H4 (cell line): ENCODE data around the gene MIPOL1. TPM values are rescaled to one million over a fixed set of nuclear protein-coding genes. Genes with fewer than 3 reads are reported as not detected.
A peak's percentile ranks its signal among the peaks of the same experiment; 100 is the strongest.
"Not testable (repeated sequence)": the region's sequence is repeated elsewhere in the genome, so short reads cannot be mapped to it uniquely, and the experiment has no call there.

Experiments
- DNase-seq: peaks from one replicate; pipeline ENCODE4 v3.0.0-alpha.2; 2015; ENCODE audit warnings: low spot score
- total RNA-seq: library from RNA; depleted of rRNA; stranded (reverse); fragments of >200 nt; shearing (Covaris generic); gene quantifications from 2 replicates; pipeline ENCODE4 v1.2.3, GENCODE V29; 2014

The MIPOL1 gene
- total RNA-seq, 1 experiment from 2014 or later, result 0.06 TPM

DNA sequence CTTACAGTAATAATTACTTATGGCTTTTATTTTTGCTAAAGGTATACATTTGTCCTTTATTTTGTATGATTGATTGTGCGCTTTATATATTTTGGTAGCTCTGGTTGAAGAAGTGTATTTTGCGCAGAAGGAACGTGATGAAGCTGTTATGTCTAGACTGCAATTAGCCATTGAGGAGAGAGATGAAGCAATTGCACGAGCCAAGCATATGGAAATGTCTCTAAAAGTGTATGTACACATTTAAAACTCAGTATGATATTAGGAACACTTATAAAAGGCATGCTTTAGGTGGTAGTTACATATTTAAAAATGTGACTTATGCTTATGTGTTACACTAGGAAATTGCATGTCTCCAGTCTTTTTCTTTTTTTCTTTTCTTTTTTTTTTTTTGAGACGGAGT, 87.5 kb downstream of the MIPOL1 start:
- no peak for DNase-seq

GRCh38 chr14:37289688-37290087, 92.0 kb downstream of the MIPOL1 start:
- DNase-seq, result no peak

DNA sequence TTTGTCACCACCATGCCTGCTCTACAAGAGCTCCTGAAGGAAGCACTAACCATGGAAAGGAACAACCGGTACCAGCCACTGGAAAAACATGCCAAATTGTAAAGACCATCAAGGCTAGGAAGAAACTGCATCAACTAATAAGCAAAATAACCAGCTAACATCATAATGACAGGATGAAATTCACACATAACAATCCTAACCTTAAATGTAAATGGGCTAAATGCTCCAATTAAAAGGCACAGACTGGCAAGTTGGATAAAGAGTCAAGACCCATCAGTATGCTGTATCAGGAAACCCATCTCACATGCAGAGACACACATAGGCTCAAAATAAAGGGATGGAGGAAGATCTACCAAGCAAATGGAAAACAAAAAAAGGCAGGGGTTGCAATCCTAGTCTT, 97.5 kb downstream of the MIPOL1 start:
- DNase-seq, result not testable (repeated sequence)

DNA sequence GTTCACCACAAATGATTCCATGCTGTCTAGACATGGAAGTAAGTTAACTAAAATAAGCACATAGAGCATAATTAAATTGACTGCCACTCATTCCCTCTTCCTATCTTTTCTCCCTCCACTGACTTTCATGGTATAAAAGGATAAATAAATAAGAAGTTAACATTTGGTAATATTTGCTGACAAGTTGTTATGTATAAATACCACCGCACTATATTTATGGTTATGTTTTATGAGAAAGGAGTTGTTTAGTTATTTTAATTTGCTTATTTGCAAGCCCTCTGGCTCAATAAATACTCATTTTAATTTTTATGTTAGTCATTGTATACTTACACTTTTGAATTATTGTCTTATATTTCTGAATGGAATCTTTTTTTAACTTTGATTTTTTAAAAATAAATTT, 113.5 kb downstream of the MIPOL1 start:
- DNase-seq, result no peak

GRCh38 chr14:37318938-37319337, 121.2 kb downstream of the MIPOL1 start:
- no peak for DNase-seq

- no peak for DNase-seq
Observed at GRCh38 chr14:37320106-37320505, 122.4 kb downstream of the MIPOL1 start.

DNA sequence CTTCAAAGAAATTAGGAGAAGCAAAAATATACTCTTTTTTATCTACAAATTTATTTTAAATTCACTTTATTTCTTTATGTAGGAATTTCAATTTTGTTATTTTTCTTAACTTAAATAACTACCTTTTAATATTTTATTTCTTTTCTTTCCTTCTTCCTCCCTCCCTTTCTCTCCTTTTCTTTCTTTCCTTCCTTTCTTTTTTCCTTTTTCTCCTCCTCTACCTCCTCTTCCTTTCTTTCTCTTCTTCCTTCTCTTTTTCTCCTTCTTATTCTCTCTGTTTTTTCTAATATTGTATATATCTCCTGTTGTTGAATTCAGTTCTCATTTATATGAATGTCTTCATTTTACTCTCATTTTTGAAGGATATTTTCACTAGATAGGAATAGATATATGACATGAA, 127.6 kb downstream of the MIPOL1 start:
- DNase-seq, result no peak

DNA sequence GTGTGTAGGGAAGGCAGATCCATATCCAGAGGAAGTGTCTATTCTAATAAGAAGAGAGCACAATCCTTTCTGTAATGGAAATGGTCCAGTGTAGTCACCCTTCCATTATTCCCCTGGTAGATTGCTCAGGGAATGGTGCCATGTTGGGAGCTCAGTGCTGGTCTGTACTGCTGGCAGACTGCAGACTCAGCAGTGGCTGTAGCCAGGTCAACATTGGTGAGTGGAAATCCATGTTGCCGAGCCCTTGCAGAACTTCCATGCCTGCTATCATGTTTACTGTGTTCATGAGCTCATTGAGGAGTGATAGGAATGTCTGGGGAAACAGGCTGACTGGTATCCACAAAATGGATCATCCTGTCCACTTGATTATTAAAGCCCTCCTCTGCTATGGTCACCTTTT, 128.7 kb downstream of the MIPOL1 start:
- DNase-seq, result no peak

- DNase-seq, result not testable (repeated sequence)
Observed at GRCh38 chr14:37327933-37328332, 130.2 kb downstream of the MIPOL1 start.

DNA sequence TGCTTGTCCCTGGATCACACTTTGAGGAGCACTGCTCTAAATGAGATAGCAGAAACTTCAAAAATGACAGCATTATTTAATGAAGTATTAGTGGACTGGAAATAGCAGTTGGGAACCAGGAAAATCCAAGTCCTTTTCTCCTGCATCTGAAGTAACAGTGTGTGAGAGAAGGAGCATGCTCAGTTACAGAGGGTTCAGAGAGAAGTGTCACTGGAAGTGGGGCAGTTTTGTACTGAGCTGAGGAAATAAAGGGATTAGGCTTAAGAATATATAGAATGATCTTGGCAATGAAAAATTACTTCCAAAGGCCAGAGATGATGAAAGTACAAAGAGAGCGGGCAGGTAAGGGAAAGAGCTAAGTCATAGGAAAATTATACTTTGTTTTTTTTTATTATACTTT, 130.9 kb downstream of the MIPOL1 start:
- DNase-seq, result no peak

GRCh38 chr14:37329189-37330001, 131.7 kb downstream of the MIPOL1 start:
- DNase-seq, result no peak

DNA sequence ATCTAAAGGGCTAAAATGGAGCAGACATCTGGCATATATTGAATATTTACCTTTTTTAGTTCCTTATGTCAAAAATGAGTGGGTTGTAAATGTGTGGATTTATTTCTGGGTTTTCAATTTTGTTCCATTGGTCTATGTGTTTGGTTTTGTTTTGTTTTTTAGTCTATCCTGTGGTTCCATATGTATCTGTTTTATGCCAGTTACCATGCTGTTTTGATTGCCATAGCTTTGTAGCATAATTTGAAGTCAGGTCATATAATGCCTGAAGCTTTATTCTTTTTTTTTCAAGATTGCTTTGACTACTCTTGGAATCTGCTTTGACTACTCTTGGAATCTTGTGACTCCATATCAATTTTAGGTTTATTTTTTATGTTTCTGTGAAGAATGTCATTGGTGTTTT, 133.2 kb downstream of the MIPOL1 start:
- no peak for DNase-seq

DNA sequence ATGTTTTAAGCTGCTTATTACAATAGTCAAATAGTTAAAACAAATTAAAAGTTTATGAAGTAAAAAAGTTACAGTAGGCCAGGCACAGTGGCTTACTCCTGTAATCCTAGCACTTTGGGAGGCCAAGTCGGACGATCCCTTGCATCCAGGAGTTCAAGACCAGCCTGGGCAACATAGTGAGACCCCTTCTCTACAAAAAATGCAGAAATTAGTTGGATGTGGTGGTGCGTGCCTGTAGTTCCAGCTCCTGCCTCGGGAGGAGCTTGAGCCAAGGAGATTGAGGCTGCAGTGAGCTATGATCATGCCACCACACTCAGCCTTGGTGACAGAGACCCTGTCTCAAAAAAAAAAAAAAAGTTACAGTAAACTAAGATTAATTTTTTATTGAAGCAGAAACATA, 142.6 kb downstream of the MIPOL1 start:
- DNase-seq, result no peak

GRCh38 chr14:37343307-37344094, 145.8 kb downstream of the MIPOL1 start:
- DNase-seq, result no peak

DNA sequence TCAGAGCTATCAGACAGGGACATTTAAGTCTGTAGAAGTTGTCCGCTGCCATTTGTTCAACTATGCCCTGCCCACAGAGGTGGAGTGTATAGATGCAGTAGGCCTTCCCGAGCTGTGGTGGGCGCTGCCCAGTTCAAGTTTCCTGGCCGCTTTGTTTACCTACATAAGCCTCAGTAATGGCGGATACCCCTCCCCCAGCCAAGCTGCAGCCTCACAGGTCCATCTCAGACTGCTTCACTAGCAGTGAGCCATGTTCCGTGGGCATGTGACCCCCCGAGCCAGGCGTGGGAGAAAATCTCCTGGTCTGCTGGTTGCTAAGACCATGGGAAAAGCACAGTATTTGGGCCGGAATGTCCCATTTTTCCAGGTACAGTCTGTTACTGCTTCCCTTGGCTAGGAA, 165.9 kb downstream of the MIPOL1 start:
- no peak for DNase-seq

DNA sequence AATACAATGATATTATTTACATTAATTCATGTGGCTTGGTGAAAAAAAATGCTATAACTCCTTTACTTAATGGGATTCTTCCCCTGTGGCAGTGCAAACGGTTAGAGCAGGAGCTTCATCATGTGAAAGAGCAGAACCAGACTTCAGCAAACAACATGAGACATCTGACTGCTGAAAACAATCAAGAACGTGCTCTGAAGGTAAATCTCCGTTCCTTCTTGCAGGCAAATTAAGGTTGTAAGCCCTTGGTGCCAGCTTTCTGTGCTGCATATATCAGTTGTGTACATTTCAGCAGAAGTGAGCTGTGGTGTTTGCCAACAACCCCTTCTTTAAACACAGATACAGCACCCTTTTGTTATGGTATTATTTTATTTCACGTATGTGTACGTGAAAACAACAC, 171.7 kb downstream of the MIPOL1 start:
- no peak for DNase-seq

GRCh38 chr14:37375566-37375965, 177.8 kb downstream of the MIPOL1 start:
- DNase-seq, result no peak

DNA sequence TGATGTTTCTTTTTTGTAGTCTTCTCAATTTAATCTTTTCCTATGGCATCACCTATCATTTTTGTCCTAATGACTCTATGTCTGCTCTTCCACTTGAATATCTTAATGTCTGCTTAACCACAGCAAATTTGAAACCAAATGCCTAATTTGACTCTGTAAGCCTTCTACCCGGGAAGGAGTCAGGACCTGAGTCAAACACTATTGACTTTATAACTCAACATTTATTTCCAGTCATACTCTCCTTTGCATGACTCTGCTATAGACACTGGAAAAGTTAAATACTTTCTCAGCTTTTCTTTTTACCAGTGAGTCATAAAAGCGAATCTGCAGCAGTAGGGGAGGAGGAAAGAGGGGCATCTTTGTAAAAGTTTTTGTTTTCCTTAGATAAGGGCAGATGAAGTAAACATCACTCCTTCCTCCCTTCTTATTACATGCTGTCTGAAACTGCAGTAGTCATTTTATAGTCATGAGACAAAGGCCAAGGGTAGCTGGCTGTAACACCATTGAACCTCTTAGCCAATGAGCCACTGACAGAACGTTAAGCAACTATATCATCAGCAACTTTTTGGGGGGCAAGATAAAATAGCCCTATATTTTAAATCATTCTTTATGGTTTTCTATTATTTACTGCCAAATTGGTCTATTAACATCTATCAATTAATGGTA, 179.3 kb downstream of the MIPOL1 start:
- no peak for DNase-seq

DNA sequence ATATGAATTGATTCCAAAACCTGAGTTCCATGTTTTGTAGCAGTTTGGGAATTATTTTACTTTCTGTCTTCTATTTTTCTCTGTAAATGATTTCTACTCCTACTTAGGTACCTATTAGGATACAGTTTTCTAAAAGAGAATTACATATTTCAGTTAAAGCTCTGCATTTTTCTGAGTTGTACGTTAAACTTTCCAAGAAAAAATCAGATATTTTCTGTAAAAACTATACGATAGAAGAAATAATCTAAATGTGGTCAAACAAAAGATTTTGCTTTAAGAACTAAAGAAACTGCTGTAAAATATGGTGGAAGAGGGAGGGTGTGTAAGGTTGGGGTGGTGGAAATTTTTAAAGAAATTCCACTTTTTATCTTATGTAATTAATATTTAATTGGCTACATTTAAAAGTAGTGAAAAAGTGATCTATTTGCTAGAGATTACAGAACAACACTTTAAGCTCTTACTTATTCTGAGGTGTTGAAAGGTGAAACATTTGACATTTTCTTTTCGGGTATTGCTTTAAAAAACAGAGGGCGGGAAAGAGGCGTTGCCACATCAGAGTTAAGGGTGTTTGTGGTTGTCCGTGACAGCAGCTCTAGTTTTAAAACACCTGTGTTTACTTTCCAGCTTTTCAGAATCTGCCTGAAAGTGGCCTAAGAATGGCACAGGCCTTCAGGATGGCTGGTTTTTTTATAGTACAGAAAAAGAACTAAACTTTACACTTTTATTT, 187.3 kb downstream of the MIPOL1 start:
- peak; percentile 7 for DNase-seq

DNA sequence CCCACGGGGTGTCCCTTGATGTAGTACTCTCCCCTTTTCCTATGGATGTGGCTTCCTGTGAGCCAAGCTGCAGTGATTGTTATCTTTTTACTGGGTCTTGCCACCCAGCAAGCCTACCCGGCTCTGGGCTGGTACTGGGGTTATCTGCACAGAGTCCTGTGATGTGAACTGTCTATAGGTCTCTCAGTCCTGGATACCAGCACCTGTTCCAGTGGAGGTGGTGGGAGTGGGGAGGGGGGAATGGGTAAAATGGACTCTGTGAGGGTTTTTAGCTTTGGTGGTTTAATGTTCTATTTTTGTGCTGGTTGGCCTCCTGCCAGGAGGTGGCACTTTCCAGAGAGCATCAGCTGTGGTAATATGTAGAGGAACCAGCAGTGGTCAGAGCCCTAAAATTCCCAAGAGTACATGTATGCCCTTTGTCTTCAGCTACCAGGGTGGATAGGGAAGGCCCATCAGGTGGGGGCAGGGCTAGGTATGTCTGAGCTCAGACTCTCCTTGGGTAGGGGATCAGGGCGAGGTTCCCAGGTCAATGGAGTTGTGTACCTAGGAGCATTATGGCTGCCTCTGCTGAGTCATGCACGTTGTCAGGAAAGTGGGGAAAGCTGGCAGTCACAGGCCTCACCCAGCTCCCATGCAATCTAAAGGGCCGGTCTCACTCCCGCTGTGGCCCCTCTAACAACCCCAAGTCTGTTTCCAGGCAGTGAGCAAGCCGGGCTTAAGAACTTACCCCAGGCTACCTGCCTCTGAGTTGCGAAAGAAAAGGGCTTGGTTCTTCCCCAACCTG, 199.6 kb downstream of the MIPOL1 start:
- not testable (repeated sequence) for DNase-seq

DNA sequence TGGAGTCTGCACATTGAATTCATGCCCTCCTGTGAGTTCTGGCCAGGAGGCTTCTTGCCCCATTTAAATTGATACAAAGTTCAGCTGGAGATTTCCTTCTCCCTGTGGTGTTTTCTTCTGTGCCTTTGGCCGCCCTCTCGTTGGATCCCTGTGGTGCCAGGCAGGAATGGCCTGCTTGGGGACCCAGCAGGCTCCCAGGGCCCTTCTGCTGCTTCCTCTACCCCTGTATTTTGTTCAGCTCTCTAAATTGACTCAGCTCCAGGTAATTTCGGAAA, 200.1 kb downstream of the MIPOL1 start:
- DNase-seq, result no peak
